GM12878 (cell line): ENCODE measurements around the gene RAB3B. TPM values are rescaled to one million over a fixed set of nuclear protein-coding genes. Genes with fewer than 3 reads are reported as not detected.

Experiments
- ATAC-seq: fragments of 200-7000 bp; cut with Tn5 transposase; 3 replicates; pipeline ENCODE4 v1.9.1; 2020; ENCODE audit warnings: mild to moderate bottlenecking, moderate library complexity
- BruUV-seq: library from RNA; stranded (reverse); fragments of 400-500 nt; replicated peaks from 2 replicates; lab custom pipeline; 2021; lab: Mats Ljungman, UMichigan
- CTCF ChIA-PET: fragments of 300-600 bp; sonication (Branson Sonifier 250); formaldehyde crosslinking; extraction: SDS; loops from one replicate; lab custom pipeline; 2021; ENCODE audit warnings: inconsistent platforms; lab: Yijun Ruan, JAX
- POLR2A ChIA-PET: fragments of 350-600 bp; formaldehyde crosslinking; extraction: SDS; loops from one replicate; lab custom pipeline; 2021; ENCODE audit warnings: inconsistent platforms; lab: Charles Lee
- RAD21 ChIA-PET: fragments of 300-600 bp; sonication (Branson Sonifier 250); formaldehyde crosslinking; loops from one replicate; lab custom pipeline; 2023; ENCODE audit warnings: antibody characterized with exemption; ENCODE audit not compliant: unreplicated experiment; lab: Charles Lee
- SMC1A ChIA-PET: fragments of 300-600 bp; sonication (Branson Sonifier 250); formaldehyde crosslinking; loops from one replicate; lab custom pipeline; 2023; ENCODE audit not compliant: unreplicated experiment, uncharacterized antibody; lab: Charles Lee
- DNase-seq: peaks from one replicate; pipeline ENCODE4 v3.0.0-alpha.2; 2011; ENCODE audit warnings: low read depth, low spot score
- FAIRE-seq: peaks from 3 replicates; lab custom pipeline; 2011; peaks lifted over from hg19 to GRCh38; lab: Jason Lieb, UNC
- H2AFZ ChIP-seq: 2 replicates; pipeline ENCODE4 v1.6.0; 2011; ENCODE audit warnings: low read depth, low read length, control low read depth; ENCODE audit not compliant: control insufficient read depth
- H3K27ac ChIP-seq: 2 replicates; pipeline ENCODE4 v1.5.1; 2011; ENCODE audit warnings: control low read depth; ENCODE audit not compliant: control insufficient read depth, insufficient read depth
- H3K27me3 ChIP-seq, 2 experiments: replicated peaks in 1 of 2; 2 replicates each; pipeline versions ENCODE4 v1.6.0 to v1.6.1; 2011; ENCODE audit warnings: low read length in 1 of 2; ENCODE audit not compliant: control insufficient read depth in 2 of 2, insufficient read depth in 2 of 2
- H3K36me3 ChIP-seq, 2 experiments: 2 replicates each; pipeline ENCODE4 v1.5.1; 2011; ENCODE audit warnings: low read length in 1 of 2; ENCODE audit not compliant: control insufficient read depth in 2 of 2, insufficient read depth in 2 of 2
- H3K4me1 ChIP-seq: 2 replicates; pipeline ENCODE4 v1.6.1; 2011; ENCODE audit warnings: mild to moderate bottlenecking, low read length, moderate library complexity, mixed read lengths; ENCODE audit not compliant: control insufficient read depth, insufficient read depth
- H3K4me2 ChIP-seq: 2 replicates; pipeline ENCODE4 v1.6.0; 2011; ENCODE audit warnings: control low read depth; ENCODE audit not compliant: control insufficient read depth, insufficient read depth
- H3K4me3 ChIP-seq: fragments of 200-600 bp; sonication (generic); 2 replicates; pipeline ENCODE4 v1.5.1; 2016
- H3K79me2 ChIP-seq: 2 replicates; pipeline ENCODE4 v1.6.0; 2011; ENCODE audit warnings: low read length; ENCODE audit not compliant: control insufficient read depth, insufficient read depth
- H3K9ac ChIP-seq: 2 replicates; pipeline ENCODE4 v1.8.0; 2011; ENCODE audit warnings: low read length, control low read depth, mixed read lengths; ENCODE audit not compliant: control insufficient read depth, insufficient read depth
- H3K9me3 ChIP-seq: replicated peaks from 3 replicates; pipeline ENCODE4 v1.5.1; 2011; ENCODE audit warnings: mild to moderate bottlenecking, low read length; ENCODE audit not compliant: control insufficient read depth, insufficient read depth
- H4K20me1 ChIP-seq: 2 replicates; pipeline ENCODE4 v1.6.0; 2011; ENCODE audit not compliant: control insufficient read depth, insufficient read depth
- ASH2L ChIP-seq: fragments of 300-600, 200-600 bp; sonication (generic); IDR thresholded peaks from 2 replicates; pipeline ENCODE4 v1.6.1; 2017; ENCODE audit warnings: low read depth, mild to moderate bottlenecking, borderline replicate concordance
- BHLHE40 ChIP-seq, 2 experiments: fragments of 450-650 bp in 1 of 2; IDR thresholded peaks; 2 replicates each; pipeline ENCODE4 v1.6.1; 2011 to 2017; ENCODE audit warnings: low read depth in 2 of 2, borderline replicate concordance in 1 of 2, improper control_type of control experiment in 1 of 2, low read length in 1 of 2, mild to moderate bottlenecking in 1 of 2
- CUX1 ChIP-seq: IDR thresholded peaks from 2 replicates; pipeline ENCODE4 v1.6.1; 2012; ENCODE audit warnings: improper control_type of control experiment, low read depth, low read length; ENCODE audit not compliant: insufficient replicate concordance
- GABPA ChIP-seq: IDR thresholded peaks from 2 replicates; pipeline ENCODE4 v1.6.1; 2014; ENCODE audit warnings: antibody characterized with exemption, low read depth, mild to moderate bottlenecking, inconsistent platforms
- JUNB ChIP-seq: IDR thresholded peaks from 2 replicates; pipeline ENCODE4 v1.6.1; 2016; ENCODE audit warnings: antibody characterized with exemption, mild to moderate bottlenecking
- JUND ChIP-seq: IDR thresholded peaks from 2 replicates; pipeline ENCODE4 v1.6.1; 2012; ENCODE audit warnings: low read depth, mild to moderate bottlenecking, low read length, improper control_type of control experiment, moderate library complexity
- LARP7 ChIP-seq: fragments of 450-650 bp; IDR thresholded peaks from 2 replicates; pipeline ENCODE4 v1.6.1; 2017; ENCODE audit warnings: mild to moderate bottlenecking
- MAX ChIP-seq: IDR thresholded peaks from 2 replicates; pipeline ENCODE4 v1.6.1; 2012; ENCODE audit warnings: low read depth, low read length, improper control_type of control experiment
- PAX8 ChIP-seq: fragments of 450-650 bp; IDR thresholded peaks from 2 replicates; pipeline ENCODE4 v1.6.1; 2017; ENCODE audit warnings: mild to moderate bottlenecking, moderate library complexity
- RBBP5 ChIP-seq: fragments of 200-600 bp; sonication (generic); conservative IDR thresholded peaks from 2 replicates; pipeline ENCODE4 v1.6.1; 2016
- SIN3A ChIP-seq: IDR thresholded peaks from 2 replicates; pipeline ENCODE4 v1.6.1; 2012; ENCODE audit warnings: low read depth, low read length, improper control_type of control experiment
- SMAD1 ChIP-seq: fragments of 450-650 bp; IDR thresholded peaks from 2 replicates; pipeline ENCODE4 v1.6.1; 2018; ENCODE audit warnings: mild to moderate bottlenecking, low read depth; ENCODE audit not compliant: partially characterized antibody
- SMARCA5 ChIP-seq: fragments of 450-650 bp; IDR thresholded peaks from 2 replicates; pipeline ENCODE4 v1.6.1; 2017; ENCODE audit warnings: mild to moderate bottlenecking
- TCF7 ChIP-seq: IDR thresholded peaks from 2 replicates; pipeline ENCODE4 v1.6.1; 2014; ENCODE audit warnings: antibody characterized with exemption, borderline replicate concordance
- WGBS: methylation state at CpG from one replicate; pipeline ENCODE4 v1.1.6; 2016; ENCODE audit warnings: low lambda C conversion rate; ENCODE audit not compliant: insufficient replicate concordance, insufficient coverage; ENCODE audit errors: missing lambda C conversion rate; 5-methylcytosine and 5-hydroxymethylcytosine counted together
- in situ Hi-C: fragments of 300-500 bp; cut with MboI; formaldehyde crosslinking; loops from 9 replicates; pipeline ENCODE4 v1.14.3; 2018; ENCODE audit warnings: mixed read lengths
- intact Hi-C: fragments of 100-400 bp; cut with micrococcal nuclease; formaldehyde crosslinking; loops from one replicate; pipeline ENCODE4 v1.14.2; 2022; ENCODE audit not compliant: unreplicated experiment
- polyA plus RNA-seq, 11 experiments: library from polyadenylated mRNA; depleted of rRNA in 4 of 11; unstranded in 6 of 11; stranded (reverse) in 5 of 11; fragments of >200 nt; fragmentation: Nextera tagmentation in 4 of 11; fragmentation: Illumina TruSeq in 1 of 11; extraction: Ambion mirVana in 4 of 11; extraction: Trizol in 1 of 11; gene quantifications; 1 replicate in 1 of 11; 2 replicates in 10 of 11; pipeline versions ENCODE4 v1.2.1 to v1.2.3, GENCODE V29; 2011 to 2016; ENCODE audit warnings: inconsistent platforms in 2 of 11, missing spikeins in 2 of 11, low read depth in 1 of 11
- total RNA-seq, 4 experiments: library from RNA; depleted of rRNA in 3 of 4; stranded (reverse); fragments of >200 nt in 3 of 4; fragmentation: Illumina TruSeq in 1 of 4; extraction: Trizol in 1 of 4; gene quantifications; 2 replicates each; pipeline versions ENCODE4 v1.2.1 to v1.2.3, GENCODE V29; 2013 to 2021
- TF ChIP-seq, protein P1 (sequence below): IDR thresholded peaks from 2 replicates; pipeline ENCODE4 v1.6.1; 2012; ENCODE audit warnings: mild to moderate bottlenecking, low read depth, low read length

RAB3B gene
- total and polyA plus RNA-seq, 10 of the 15 experiments (the other 5 are each of a cell fraction or from before 2014, with no cell fraction given) = 0.05 to 0.32 (median 0.24) TPM

DNA sequence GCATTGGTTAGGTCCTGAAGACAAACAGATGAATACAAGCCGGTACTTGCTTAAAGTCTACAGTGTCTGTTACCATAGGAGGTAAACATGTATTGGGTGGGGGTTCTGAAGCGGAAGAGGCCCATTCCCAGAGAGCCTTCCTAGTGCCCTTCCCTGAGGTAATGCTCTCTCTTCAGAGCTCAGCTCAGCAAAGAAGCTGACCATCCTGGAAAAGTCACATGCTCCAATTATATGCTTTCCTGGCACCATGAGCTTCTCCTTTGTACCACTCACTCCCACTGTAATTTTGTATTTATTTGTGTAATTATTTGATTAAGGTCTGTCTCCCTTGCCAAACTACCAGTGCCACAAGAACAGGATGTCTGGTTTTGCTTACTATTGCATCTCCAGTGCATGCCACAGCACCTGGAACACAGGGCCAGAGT, 42.0 kb downstream of the RAB3B start:
- no peaks in the 10 kb centered on the region for H3K79me2 ChIP-seq
- ChIA-PET RAD21 (no interaction called here), SMC1A (interaction anchor here (1.6 to 3.5 kb wide), 2 partner anchors 9 to 13 kb away, joined by 4 to 12 read pairs; no protein-coding TSS in a partner anchor), CTCF (interaction anchor here (0.6 kb wide), 1 partner anchor 23 kb away, joined by 3 read pairs; no protein-coding TSS in a partner anchor), POLR2A (no interaction called here)
- DNase-seq (no peak), FAIRE-seq (no peak), ATAC-seq (no peak)
- TF ChIP-seq LARP7 (no peak), CUX1 (no peak), JUND (no peak), SMARCA5 (no peak), JUNB (no peak), RBBP5 (no peak), SIN3A (no peak), BHLHE40 (IDR thresholded peaks at IDR 0.05; ENCODE audit: borderline replicate concordance in 1 of 2, low read depth in 2 of 2, low read length in 1 of 2) (no peak), ASH2L (no peak), MAX (no peak), GABPA (no peak), TCF7 (no peak), PAX8 (no peak), SMAD1 (no peak)
- TF ChIP-seq, protein P1, sequence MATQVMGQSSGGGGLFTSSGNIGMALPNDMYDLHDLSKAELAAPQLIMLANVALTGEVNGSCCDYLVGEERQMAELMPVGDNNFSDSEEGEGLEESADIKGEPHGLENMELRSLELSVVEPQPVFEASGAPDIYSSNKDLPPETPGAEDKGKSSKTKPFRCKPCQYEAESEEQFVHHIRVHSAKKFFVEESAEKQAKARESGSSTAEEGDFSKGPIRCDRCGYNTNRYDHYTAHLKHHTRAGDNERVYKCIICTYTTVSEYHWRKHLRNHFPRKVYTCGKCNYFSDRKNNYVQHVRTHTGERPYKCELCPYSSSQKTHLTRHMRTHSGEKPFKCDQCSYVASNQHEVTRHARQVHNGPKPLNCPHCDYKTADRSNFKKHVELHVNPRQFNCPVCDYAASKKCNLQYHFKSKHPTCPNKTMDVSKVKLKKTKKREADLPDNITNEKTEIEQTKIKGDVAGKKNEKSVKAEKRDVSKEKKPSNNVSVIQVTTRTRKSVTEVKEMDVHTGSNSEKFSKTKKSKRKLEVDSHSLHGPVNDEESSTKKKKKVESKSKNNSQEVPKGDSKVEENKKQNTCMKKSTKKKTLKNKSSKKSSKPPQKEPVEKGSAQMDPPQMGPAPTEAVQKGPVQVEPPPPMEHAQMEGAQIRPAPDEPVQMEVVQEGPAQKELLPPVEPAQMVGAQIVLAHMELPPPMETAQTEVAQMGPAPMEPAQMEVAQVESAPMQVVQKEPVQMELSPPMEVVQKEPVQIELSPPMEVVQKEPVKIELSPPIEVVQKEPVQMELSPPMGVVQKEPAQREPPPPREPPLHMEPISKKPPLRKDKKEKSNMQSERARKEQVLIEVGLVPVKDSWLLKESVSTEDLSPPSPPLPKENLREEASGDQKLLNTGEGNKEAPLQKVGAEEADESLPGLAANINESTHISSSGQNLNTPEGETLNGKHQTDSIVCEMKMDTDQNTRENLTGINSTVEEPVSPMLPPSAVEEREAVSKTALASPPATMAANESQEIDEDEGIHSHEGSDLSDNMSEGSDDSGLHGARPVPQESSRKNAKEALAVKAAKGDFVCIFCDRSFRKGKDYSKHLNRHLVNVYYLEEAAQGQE = no peak
- no peaks in the 10 kb centered on the region for H3K4me1 ChIP-seq
- H3K9ac ChIP-seq = no peak overlapping the region
- H3K4me3 ChIP-seq = no peak overlapping the region
- H3K27ac ChIP-seq = no peak overlapping the region
- no peaks in the 10 kb centered on the region for H3K27me3 ChIP-seq
- no peak overlapping the region for H3K4me2 ChIP-seq
- no TSS peak for BruUV-seq
- 66% methylated on average over 2 of the region's 2 CpGs for WGBS
- in situ Hi-C loops (no loop called here), intact Hi-C loops (no loop called here)
- H4K20me1 ChIP-seq = no peaks in the 10 kb centered on the region
- no peak overlapping the region for H2AFZ ChIP-seq
- no peaks in the 10 kb centered on the region; the same call in 2 of the 3 replicates for H3K9me3 ChIP-seq
- H3K36me3 ChIP-seq = no peaks in the 10 kb centered on the region
